Caco-2 (cell line): ENCODE results near the gene DLK1. TPM values are rescaled to one million over a fixed set of nuclear protein-coding genes. Genes with fewer than 3 reads are reported as not detected.

ENCODE experiments used
- BruUV-seq: library from RNA; stranded (reverse); fragments of 400-500 nt; replicated peaks from 2 replicates; lab custom pipeline; 2021; lab: Mats Ljungman, UMichigan
- CTCF ChIA-PET: fragments of 300-600 bp; sonication (Branson Sonifier 250); formaldehyde crosslinking; loops from one replicate; lab custom pipeline; 2022; ENCODE audit warnings: antibody characterized with exemption; lab: Charles Lee
- POLR2A ChIA-PET: fragments of 300-600 bp; sonication (Branson Sonifier 250); formaldehyde crosslinking; loops from one replicate; lab custom pipeline; 2022; ENCODE audit warnings: antibody characterized with exemption; lab: Charles Lee
- DNase-seq, 2 experiments: peaks; one replicate each; pipeline versions ENCODE4 v3.0.0 to v3.0.0-alpha.2; 2020 to 2022
- H3K27me3 ChIP-seq: replicated peaks from 2 replicates; pipeline ENCODE4 v1.6.0; 2011; ENCODE audit warnings: low read length; ENCODE audit not compliant: control insufficient read depth, insufficient read depth
- H3K36me3 ChIP-seq: 2 replicates; pipeline ENCODE4 v1.5.1; 2011; ENCODE audit warnings: low read length; ENCODE audit not compliant: control insufficient read depth, insufficient read depth
- H3K4me1 ChIP-seq: fragments of 250-450 bp; sonication (Bioruptor Pico); 2 replicates; pipeline ENCODE4 v1.5.1; 2020; ENCODE audit warnings: mild to moderate bottlenecking
- H3K4me3 ChIP-seq: 2 replicates; pipeline ENCODE4 v1.5.1; 2011; ENCODE audit warnings: low read depth, mild to moderate bottlenecking, control low read depth, low read length
- H3K9me3 ChIP-seq: fragments of 250-450 bp; sonication (Bioruptor Pico); 2 replicates; pipeline ENCODE4 v1.5.1; 2020; ENCODE audit warnings: mild to moderate bottlenecking, moderate library complexity
- H3K27ac Mint-ChIP-seq: one replicate; pipeline ENCODE4 v1.8.0; 2022; ENCODE audit warnings: mixed read lengths; ENCODE audit not compliant: unreplicated experiment
- H3K27me3 Mint-ChIP-seq: one replicate; pipeline ENCODE4 v1.8.0; 2022; ENCODE audit warnings: mixed read lengths; ENCODE audit not compliant: insufficient read depth, unreplicated experiment
- H3K36me3 Mint-ChIP-seq: one replicate; pipeline ENCODE4 v1.8.0; 2022; ENCODE audit warnings: mild to moderate bottlenecking, mixed read lengths; ENCODE audit not compliant: insufficient read depth, unreplicated experiment
- H3K4me1 Mint-ChIP-seq: one replicate; pipeline ENCODE4 v1.8.0; 2022; ENCODE audit warnings: low read depth, mixed read lengths; ENCODE audit not compliant: unreplicated experiment
- H3K4me3 Mint-ChIP-seq: one replicate; pipeline ENCODE4 v1.8.0; 2022; ENCODE audit warnings: mild to moderate bottlenecking, moderate library complexity, mixed read lengths; ENCODE audit not compliant: unreplicated experiment
- H3K9me3 Mint-ChIP-seq: one replicate; pipeline ENCODE4 v1.8.0; 2022; ENCODE audit warnings: mixed read lengths; ENCODE audit not compliant: unreplicated experiment
- CTCF ChIP-seq, 2 experiments: fragments of 200-600 bp in 1 of 2; IDR thresholded peaks; 1 replicate in 1 of 2; 2 replicates in 1 of 2; pipeline versions ENCODE4 v1.5.1 to v1.8.0; 2011 to 2022; ENCODE audit warnings: antibody characterized with exemption in 1 of 2, control low read depth in 1 of 2, inconsistent platforms in 1 of 2, low read depth in 1 of 2, low read length in 1 of 2, mild to moderate bottlenecking in 1 of 2, moderate library complexity in 1 of 2; ENCODE audit not compliant: insufficient read depth in 1 of 2, severe bottlenecking in 1 of 2, unreplicated experiment in 1 of 2
- intact Hi-C: fragments of 100-400 bp; cut with micrococcal nuclease; formaldehyde crosslinking; loops from one replicate; pipeline ENCODE4 v1.10.0; 2022; ENCODE audit not compliant: unreplicated experiment
- total RNA-seq: library from RNA; stranded (reverse); gene quantifications from 2 replicates; pipeline ENCODE4 v1.2.3, GENCODE V29; 2022

DLK1 gene
- total RNA-seq, 1 experiment from 2014 or later = not detected

GRCh38 chr14:100776681-100777365, 50.1 kb downstream of the DLK1 start:
- H3K27me3 ChIP-seq = no peaks in the 10 kb centered on the region
- CTCF ChIA-PET = interaction anchor here (0.6 kb wide), 1 partner anchor 1530 kb away, joined by 3 read pairs; no protein-coding TSS in a partner anchor
- Mint-ChIP-seq H3K9me3 (no peaks in the 10 kb centered on the region), H3K4me1 (no peaks in the 10 kb centered on the region), H3K36me3 (no peaks in the 10 kb centered on the region), H3K27me3 (peaks cover 3% of the 10 kb centered on the region), H3K4me3 (no peak overlapping the region), H3K27ac (no peak overlapping the region)
- H3K4me3 ChIP-seq = no peak overlapping the region
- TF ChIP-seq CTCF (IDR thresholded peaks at IDR 0.05; ENCODE audit: insufficient read depth in 1 of 2, low read depth in 1 of 2, low read length in 1 of 2, severe bottlenecking in 1 of 2, unreplicated experiment in 1 of 2) = no peak
- no peaks in the 10 kb centered on the region for H3K36me3 ChIP-seq
- intact Hi-C loops = no loop called here
- POLR2A ChIA-PET = no interaction called here
- no peak for DNase-seq
- BruUV-seq = no TSS peak
- no peaks in the 10 kb centered on the region for H3K9me3 ChIP-seq
- no peaks in the 10 kb centered on the region for H3K4me1 ChIP-seq

DNA sequence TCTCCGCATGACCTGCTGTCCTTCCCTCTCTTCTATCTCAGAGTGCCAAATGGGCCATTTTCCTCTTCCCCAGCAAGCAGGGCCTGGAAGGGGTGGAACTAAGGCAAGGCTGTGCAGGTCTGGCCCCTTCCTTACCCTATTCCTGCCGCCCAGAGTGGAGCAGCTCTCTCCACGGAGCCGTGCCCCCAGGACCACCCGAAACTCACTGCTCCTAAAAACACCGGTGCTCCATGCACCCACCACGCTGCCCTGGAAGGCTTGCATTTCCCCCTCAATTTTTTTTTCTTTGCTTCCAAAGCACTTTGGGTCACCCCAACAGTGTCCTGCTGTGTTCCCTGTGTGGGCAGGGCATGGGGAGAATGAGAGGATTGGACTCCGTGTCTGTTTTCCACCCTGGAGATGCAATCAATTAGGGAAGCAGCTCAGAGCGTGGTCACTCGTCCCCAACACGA, 50.7 kb downstream of the DLK1 start:
- Mint-ChIP-seq H3K9me3 (no peaks in the 10 kb centered on the region), H3K4me1 (no peaks in the 10 kb centered on the region), H3K36me3 (no peaks in the 10 kb centered on the region), H3K27me3 (peaks cover 3% of the 10 kb centered on the region), H3K27ac (no peak overlapping the region), H3K4me3 (no peak overlapping the region)
- no peak for TF ChIP-seq CTCF (IDR thresholded peaks at IDR 0.05; ENCODE audit: insufficient read depth in 1 of 2, low read depth in 1 of 2, low read length in 1 of 2, severe bottlenecking in 1 of 2, unreplicated experiment in 1 of 2)
- intact Hi-C loops = no loop called here
- no peak for DNase-seq
- Histone ChIP-seq H3K36me3 (no peaks in the 10 kb centered on the region), H3K4me1 (no peaks in the 10 kb centered on the region), H3K27me3 (no peaks in the 10 kb centered on the region), H3K4me3 (no peak overlapping the region), H3K9me3 (no peaks in the 10 kb centered on the region)
- no TSS peak for BruUV-seq
- ChIA-PET POLR2A (no interaction called here), CTCF (interaction anchor here (0.6 kb wide), 1 partner anchor 1529 kb away, joined by 3 read pairs; no protein-coding TSS in a partner anchor)

DNA sequence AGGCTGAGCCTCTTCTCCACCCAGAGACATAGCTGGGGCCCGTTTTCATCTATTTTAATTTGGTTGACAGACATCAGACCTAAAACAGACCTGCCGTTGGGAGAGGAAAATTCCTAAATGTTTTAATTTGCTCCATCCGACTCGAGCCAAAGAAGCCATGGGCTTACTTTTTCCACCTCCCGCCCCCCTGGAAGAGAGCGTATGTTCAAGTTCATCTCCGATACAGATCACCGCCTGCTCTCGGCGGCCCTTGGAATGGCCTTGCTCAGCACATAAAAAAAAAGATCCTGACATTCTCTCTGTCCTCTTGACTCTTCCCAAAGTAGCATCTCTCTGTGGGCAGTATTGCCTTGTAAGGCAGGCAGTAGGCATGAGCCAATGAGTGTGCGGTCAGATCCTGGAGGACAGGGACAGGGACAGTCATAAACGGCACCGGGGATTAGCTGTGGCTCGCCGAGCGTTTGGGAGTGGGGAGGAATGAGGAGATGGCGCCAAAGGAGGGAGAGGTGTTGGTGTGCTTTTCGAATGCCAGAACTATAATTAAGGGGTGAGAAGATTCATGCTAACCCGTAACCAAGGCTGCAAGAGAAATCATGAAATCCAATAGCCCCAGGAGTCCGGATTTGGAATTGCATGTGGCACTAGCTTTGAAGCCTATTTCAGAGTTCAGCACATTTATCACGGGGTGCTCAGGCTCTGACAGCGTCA, 51.3 kb downstream of the DLK1 start:
- TF ChIP-seq CTCF (IDR thresholded peaks at IDR 0.05; ENCODE audit: insufficient read depth in 1 of 2, low read depth in 1 of 2, low read length in 1 of 2, severe bottlenecking in 1 of 2, unreplicated experiment in 1 of 2) = no peak

More for the DNA sequence above, 51.3 kb downstream of the DLK1 start:
- BruUV-seq = no TSS peak
- H3K4me3 Mint-ChIP-seq = no peak overlapping the region
- no peaks in the 10 kb centered on the region for H3K9me3 ChIP-seq
- H3K27ac Mint-ChIP-seq = no peak overlapping the region
- no peaks in the 10 kb centered on the region for H3K4me1 ChIP-seq
- DNase-seq = no peak
- no peaks in the 10 kb centered on the region for H3K36me3 ChIP-seq
- H3K27me3 Mint-ChIP-seq = peaks cover 3% of the 10 kb centered on the region
- no peaks in the 10 kb centered on the region for H3K36me3 Mint-ChIP-seq
- H3K4me1 Mint-ChIP-seq = no peaks in the 10 kb centered on the region
- POLR2A ChIA-PET = no interaction called here
- no peak overlapping the region for H3K4me3 ChIP-seq
- H3K27me3 ChIP-seq = no peaks in the 10 kb centered on the region
- intact Hi-C loops = no loop called here
- H3K9me3 Mint-ChIP-seq = no peaks in the 10 kb centered on the region
- CTCF ChIA-PET = no interaction called here
